Osteoblast (primary cell): Measurements from ENCODE around the gene DTNBP1. TPM values are rescaled to one million over a fixed set of nuclear protein-coding genes. Genes with fewer than 3 reads are reported as not detected.

Experiments used
- DNase-seq: peaks from one replicate; pipeline ENCODE4 v3.0.0; 2011; ENCODE audit warnings: low spot score, mixed read lengths; ENCODE audit not compliant: insufficient read length; ENCODE audit errors: missing footprints
- H2AFZ ChIP-seq: 2 replicates; pipeline ENCODE4 v1.6.0; 2011; ENCODE audit warnings: mild to moderate bottlenecking, low read length
- H3K27ac ChIP-seq: 2 replicates; pipeline ENCODE4 v1.5.1; 2011; ENCODE audit warnings: mild to moderate bottlenecking, low read depth, low read length, moderate library complexity
- H3K27me3 ChIP-seq: 2 replicates; pipeline ENCODE4 v1.6.0; 2012; ENCODE audit warnings: mild to moderate bottlenecking, control low read depth, inconsistent platforms, low read length, moderate library complexity; ENCODE audit not compliant: insufficient read depth
- H3K36me3 ChIP-seq: 2 replicates; pipeline ENCODE4 v1.5.1; 2011; ENCODE audit warnings: mild to moderate bottlenecking, low read length, control low read depth, moderate library complexity; ENCODE audit not compliant: insufficient read depth
- H3K4me1 ChIP-seq: 2 replicates; pipeline ENCODE4 v1.5.1; 2011; ENCODE audit warnings: mild to moderate bottlenecking, low read length, control low read depth, moderate library complexity; ENCODE audit not compliant: insufficient read depth
- H3K4me2 ChIP-seq: 2 replicates; pipeline ENCODE4 v1.6.0; 2011; ENCODE audit warnings: mild to moderate bottlenecking, low read length; ENCODE audit not compliant: insufficient read depth
- H3K4me3 ChIP-seq: fragments of 200-600 bp; sonication (generic); 3 replicates; pipeline ENCODE4 v1.5.1; 2012; ENCODE audit warnings: mild to moderate bottlenecking, low read length, inconsistent platforms; ENCODE audit not compliant: insufficient read depth
- H3K79me2 ChIP-seq: 2 replicates; pipeline ENCODE4 v1.6.0; 2012; ENCODE audit warnings: mild to moderate bottlenecking, low read length, control low read depth, inconsistent platforms; ENCODE audit not compliant: insufficient read depth
- H3K9me3 ChIP-seq: 2 replicates; pipeline ENCODE4 v1.5.1; 2011; ENCODE audit warnings: low read depth, low read length, control low read depth
- H4K20me1 ChIP-seq: 2 replicates; pipeline ENCODE4 v1.6.0; 2012; ENCODE audit warnings: mild to moderate bottlenecking, low read length, control low read depth; ENCODE audit not compliant: insufficient read depth
- total RNA-seq: library from RNA; depleted of rRNA; stranded (reverse); fragments of >200 nt; gene quantifications from 2 replicates; pipeline ENCODE4 v1.2.3, GENCODE V29; 2012
- TF ChIP-seq, protein P1 (sequence below): IDR thresholded peaks from 2 replicates; pipeline ENCODE4 v1.5.1; 2011; ENCODE audit warnings: mild to moderate bottlenecking, low read depth, low read length, moderate library complexity; ENCODE audit errors: extremely low read depth

The DTNBP1 gene
- total RNA-seq, 1 donor: 5.8 TPM

DNA sequence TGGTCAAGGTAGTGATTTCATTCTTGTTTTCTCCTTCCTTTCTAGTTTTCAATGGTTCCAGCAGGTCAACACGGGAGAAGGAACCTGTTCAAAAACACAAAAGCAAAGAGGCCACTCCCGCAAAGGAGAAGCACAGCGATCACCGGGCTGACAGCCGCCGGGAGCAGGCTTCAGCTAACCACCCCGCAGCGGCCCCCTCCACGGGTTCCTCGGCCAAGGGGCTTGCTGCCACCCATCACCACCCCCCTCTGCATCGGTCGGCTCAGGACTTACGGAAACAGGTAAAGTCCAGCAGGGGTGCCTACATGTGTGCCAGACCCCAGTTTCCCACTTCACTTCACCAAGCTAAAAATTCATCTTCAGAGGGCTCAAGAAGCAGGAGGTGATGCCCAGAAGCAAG is 175.6 kb downstream of the DTNBP1 start:
- no peak overlapping the region for H3K27ac ChIP-seq
- H3K27me3 ChIP-seq: no peaks in the 10 kb centered on the region
- peaks cover 7% of the 10 kb centered on the region for H4K20me1 ChIP-seq
- H3K79me2 ChIP-seq: peaks cover 27% of the 10 kb centered on the region
- no peak overlapping the region for H3K4me2 ChIP-seq
- no peak overlapping the region for H2AFZ ChIP-seq
- H3K4me1 ChIP-seq: peaks cover 7% of the 10 kb centered on the region
- H3K4me3 ChIP-seq: no peak overlapping the region
- no peaks in the 10 kb centered on the region for H3K9me3 ChIP-seq
- TF ChIP-seq, protein P1, sequence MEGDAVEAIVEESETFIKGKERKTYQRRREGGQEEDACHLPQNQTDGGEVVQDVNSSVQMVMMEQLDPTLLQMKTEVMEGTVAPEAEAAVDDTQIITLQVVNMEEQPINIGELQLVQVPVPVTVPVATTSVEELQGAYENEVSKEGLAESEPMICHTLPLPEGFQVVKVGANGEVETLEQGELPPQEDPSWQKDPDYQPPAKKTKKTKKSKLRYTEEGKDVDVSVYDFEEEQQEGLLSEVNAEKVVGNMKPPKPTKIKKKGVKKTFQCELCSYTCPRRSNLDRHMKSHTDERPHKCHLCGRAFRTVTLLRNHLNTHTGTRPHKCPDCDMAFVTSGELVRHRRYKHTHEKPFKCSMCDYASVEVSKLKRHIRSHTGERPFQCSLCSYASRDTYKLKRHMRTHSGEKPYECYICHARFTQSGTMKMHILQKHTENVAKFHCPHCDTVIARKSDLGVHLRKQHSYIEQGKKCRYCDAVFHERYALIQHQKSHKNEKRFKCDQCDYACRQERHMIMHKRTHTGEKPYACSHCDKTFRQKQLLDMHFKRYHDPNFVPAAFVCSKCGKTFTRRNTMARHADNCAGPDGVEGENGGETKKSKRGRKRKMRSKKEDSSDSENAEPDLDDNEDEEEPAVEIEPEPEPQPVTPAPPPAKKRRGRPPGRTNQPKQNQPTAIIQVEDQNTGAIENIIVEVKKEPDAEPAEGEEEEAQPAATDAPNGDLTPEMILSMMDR: no peak
- no peak for DNase-seq
- peaks cover 13% of the 10 kb centered on the region for H3K36me3 ChIP-seq

DNA sequence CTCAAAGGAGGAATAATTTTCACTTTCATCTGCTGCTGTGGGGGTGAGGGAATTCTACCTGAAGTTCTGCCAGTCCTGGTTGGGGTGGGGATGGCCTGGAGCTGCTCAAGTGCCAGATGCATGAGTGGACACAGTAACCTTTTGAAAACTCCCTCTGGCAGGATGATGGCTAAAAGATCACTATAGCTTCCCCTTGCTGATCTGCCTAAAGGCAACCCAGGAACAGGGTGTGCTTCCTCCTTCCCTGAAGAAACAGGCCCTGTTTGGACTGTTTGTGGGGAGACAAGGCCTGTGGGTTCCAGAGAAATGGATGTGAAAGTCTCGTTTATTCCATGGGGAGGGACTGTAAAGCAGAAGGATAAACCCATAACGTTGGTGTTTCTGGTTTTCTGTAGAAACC is 176.9 kb downstream of the DTNBP1 start:
- TF ChIP-seq, protein P1: no peak
- H3K36me3 ChIP-seq: peaks cover 13% of the 10 kb centered on the region
- no peak overlapping the region for H3K4me3 ChIP-seq
- H3K27ac ChIP-seq: no peak overlapping the region
- H3K4me1 ChIP-seq: no peaks in the 10 kb centered on the region
- H3K4me2 ChIP-seq: no peak overlapping the region
- peaks cover 5% of the 10 kb centered on the region for H4K20me1 ChIP-seq
- no peaks in the 10 kb centered on the region for H3K9me3 ChIP-seq
- H3K79me2 ChIP-seq: peaks cover 29% of the 10 kb centered on the region
- H3K27me3 ChIP-seq: no peaks in the 10 kb centered on the region
- no peak overlapping the region for H2AFZ ChIP-seq
- no peak for DNase-seq

DNA sequence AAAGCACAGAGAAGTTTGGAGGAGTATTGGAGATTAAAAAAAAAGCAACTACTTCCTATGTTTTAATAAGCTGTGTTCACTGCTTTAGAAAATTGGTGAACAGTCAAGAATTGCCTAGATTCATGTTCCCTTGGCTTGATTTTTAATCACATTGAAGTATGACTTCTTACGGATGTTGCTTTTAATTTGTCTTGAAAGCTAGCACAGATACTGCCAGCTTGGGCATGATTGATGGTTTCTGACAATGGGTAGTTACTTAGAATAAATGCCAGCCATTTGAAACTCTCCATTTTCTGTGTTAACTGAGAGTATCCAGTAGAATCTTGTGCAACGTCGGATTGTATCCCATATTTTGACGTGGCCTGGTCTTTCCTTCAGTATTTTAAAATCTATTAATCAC is 178.0 kb downstream of the DTNBP1 start:
- H3K4me2 ChIP-seq: no peak overlapping the region
- TF ChIP-seq, protein P1: no peak
- peaks cover 13% of the 10 kb centered on the region for H3K36me3 ChIP-seq
- H3K4me1 ChIP-seq: peaks cover 6% of the 10 kb centered on the region
- no peaks in the 10 kb centered on the region for H3K27me3 ChIP-seq
- H3K79me2 ChIP-seq: peaks cover 34% of the 10 kb centered on the region
- H3K27ac ChIP-seq: no peak overlapping the region
- no peak for DNase-seq
- no peak overlapping the region for H3K4me3 ChIP-seq
- H3K9me3 ChIP-seq: no peaks in the 10 kb centered on the region
- H2AFZ ChIP-seq: no peak overlapping the region
- peaks cover 9% of the 10 kb centered on the region for H4K20me1 ChIP-seq

DNA sequence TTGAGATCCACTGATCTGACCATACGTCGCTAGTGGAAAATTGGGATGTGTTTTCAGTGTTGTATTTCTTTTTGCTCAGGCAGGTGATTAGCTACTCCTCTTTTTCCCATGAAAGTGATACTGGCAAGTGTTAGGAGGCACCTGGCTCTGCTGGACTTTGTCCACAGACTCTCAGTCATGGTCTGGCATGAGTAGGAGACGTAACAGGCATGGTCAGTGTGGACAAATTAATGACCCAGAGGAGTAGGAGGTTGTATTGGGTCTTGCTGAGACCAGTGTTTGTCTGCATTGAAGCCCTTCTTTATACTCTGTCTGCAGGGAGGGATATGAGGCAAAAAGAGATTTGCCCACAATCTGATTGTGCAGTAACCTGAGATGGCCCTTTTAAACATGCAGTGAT is 178.7 kb downstream of the DTNBP1 start:
- no peak for DNase-seq
- H4K20me1 ChIP-seq: peaks cover 9% of the 10 kb centered on the region
- H3K4me1 ChIP-seq: peaks cover 10% of the 10 kb centered on the region
- no peak overlapping the region for H3K4me3 ChIP-seq
- H3K79me2 ChIP-seq: peaks cover 34% of the 10 kb centered on the region
- H3K4me2 ChIP-seq: no peak overlapping the region
- no peaks in the 10 kb centered on the region for H3K9me3 ChIP-seq
- H3K27ac ChIP-seq: no peak overlapping the region
- no peaks in the 10 kb centered on the region for H3K27me3 ChIP-seq
- peaks cover 13% of the 10 kb centered on the region for H3K36me3 ChIP-seq
- H2AFZ ChIP-seq: no peak overlapping the region
- TF ChIP-seq, protein P1: no peak
